ENCODE results near the gene SLC5A9.

Gene SLC5A9

GRCh38 chr1:48221122-48221521 is 1.4 kb upstream of the SLC5A9 start:
- H3K27me3 ChIP-seq (replicated peaks), result no peaks in the 10 kb centered on the region
- TF ChIP-seq CTCF (IDR thresholded peaks at IDR 0.05; ENCODE audit: low read depth, low read length, missing control alignments), result no peak
- no peak overlapping the region for H3K27ac ChIP-seq
- no peaks in the 10 kb centered on the region for H3K36me3 ChIP-seq (replicated peaks)
- in situ Hi-C loops (cut with HindIII; ENCODE audit: low pct_ligation_motif_present, low sequenced_read_pairs), result no loop called here
- no peak for DNase-seq
- H3K4me3 ChIP-seq (ENCODE audit: low read depth, low read length), result no peak overlapping the region

- H3K36me3 ChIP-seq (replicated peaks), result no peaks in the 10 kb centered on the region
- DNase-seq, result no peak
- H3K27ac ChIP-seq, result no peak overlapping the region
- no peaks in the 10 kb centered on the region for H3K27me3 ChIP-seq (replicated peaks)
- no peak overlapping the region for H3K4me3 ChIP-seq (ENCODE audit: low read depth, low read length)
- in situ Hi-C loops (cut with HindIII; ENCODE audit: low pct_ligation_motif_present, low sequenced_read_pairs), result no loop called here
- TF ChIP-seq CTCF (IDR thresholded peaks at IDR 0.05; ENCODE audit: low read depth, low read length, missing control alignments), result no peak
Observed at GRCh38 chr1:48221657-48222056, 859 bp upstream of the SLC5A9 start.

GRCh38 chr1:48223366-48224240 is 1.1 kb downstream of the SLC5A9 start:
- H3K36me3 ChIP-seq (replicated peaks), result no peaks in the 10 kb centered on the region
- no peak overlapping the region for H3K27ac ChIP-seq
- H3K4me3 ChIP-seq (ENCODE audit: low read depth, low read length), result no peak overlapping the region
- in situ Hi-C loops (cut with HindIII; ENCODE audit: low pct_ligation_motif_present, low sequenced_read_pairs), result no loop called here
- DNase-seq, result no peak
- H3K27me3 ChIP-seq (replicated peaks), result no peaks in the 10 kb centered on the region
- no peak for TF ChIP-seq CTCF (IDR thresholded peaks at IDR 0.05; ENCODE audit: low read depth, low read length, missing control alignments)

GRCh38 chr1:48224791-48225190 is 2.3 kb downstream of the SLC5A9 start:
- DNase-seq, result no peak
- H3K27me3 ChIP-seq (replicated peaks), result no peaks in the 10 kb centered on the region
- H3K36me3 ChIP-seq (replicated peaks), result no peaks in the 10 kb centered on the region
- no peak for TF ChIP-seq CTCF (IDR thresholded peaks at IDR 0.05; ENCODE audit: low read depth, low read length, missing control alignments)
- H3K4me3 ChIP-seq (ENCODE audit: low read depth, low read length), result no peak overlapping the region
- H3K27ac ChIP-seq, result no peak overlapping the region
- in situ Hi-C loops (cut with HindIII; ENCODE audit: low pct_ligation_motif_present, low sequenced_read_pairs), result no loop called here

GRCh38 chr1:48225579-48225978 is 3.1 kb downstream of the SLC5A9 start:
- Histone ChIP-seq H3K27me3 (replicated peaks) (no peaks in the 10 kb centered on the region), H3K27ac (no peak overlapping the region), H3K4me3 (ENCODE audit: low read depth, low read length) (no peak overlapping the region), H3K36me3 (replicated peaks) (no peaks in the 10 kb centered on the region)
- DNase-seq, result no peak
- in situ Hi-C loops (cut with HindIII; ENCODE audit: low pct_ligation_motif_present, low sequenced_read_pairs), result no loop called here
- TF ChIP-seq CTCF (IDR thresholded peaks at IDR 0.05; ENCODE audit: low read depth, low read length, missing control alignments), result no peak

Data from brain microvascular endothelial cell (primary cell).